ENCODE results near the gene HEPHL1. TPM values are rescaled to one million over a fixed set of nuclear protein-coding genes. Genes with fewer than 3 reads are reported as not detected.

The HEPHL1 gene
- total and polyA plus RNA-seq, 2 experiments from 2014 or later: 0.07 to 0.21 TPM

DNA sequence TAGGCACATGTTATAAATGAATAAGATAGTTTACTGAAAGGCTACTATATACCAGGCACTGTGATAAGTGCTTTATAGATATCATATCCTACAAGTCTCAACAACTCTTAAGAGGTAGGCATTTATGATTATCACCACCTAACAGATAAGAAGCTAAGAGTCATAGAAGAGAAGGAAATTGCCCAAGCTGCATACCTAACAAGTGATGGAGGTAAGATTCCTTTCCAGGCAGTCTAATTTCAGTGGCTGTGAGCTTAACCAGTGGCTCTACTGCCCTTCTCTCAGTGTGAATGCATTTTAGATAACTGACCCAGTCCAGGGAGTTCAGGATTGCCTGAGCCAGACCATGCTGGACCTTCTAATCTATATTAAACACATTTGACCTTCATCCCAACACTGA lies 39.2 kb downstream of the HEPHL1 start:
- no peaks in the 10 kb centered on the region for H3K79me2 ChIP-seq (replicated peaks; ENCODE audit: insufficient read depth)
- ATAC-seq (no peak), DNase-seq (ENCODE audit: low spot score) (no peak)
- no peaks in the 10 kb centered on the region for H3K9me2 ChIP-seq (ENCODE audit: insufficient read depth)
- no peak overlapping the region for H2AFZ ChIP-seq
- Mint-ChIP-seq H3K9me3 (no peaks in the 10 kb centered on the region), H3K27ac (no peak overlapping the region), H3K27me3 (ENCODE audit: insufficient read depth, low read depth, poor library complexity) (no peaks in the 10 kb centered on the region), H3K4me3 (no peak overlapping the region), H3K36me3 (ENCODE audit: low read depth) (no peaks in the 10 kb centered on the region), H3K4me1 (no peaks in the 10 kb centered on the region)
- H3K27ac ChIP-seq (ENCODE audit: low read depth): no peak overlapping the region
- H3K4me2 ChIP-seq: no peak overlapping the region
- H3K27me3 ChIP-seq (ENCODE audit: insufficient read depth): no peaks in the 10 kb centered on the region
- H3K4me3 ChIP-seq: no peak overlapping the region
- H4K20me1 ChIP-seq (replicated peaks; ENCODE audit: insufficient read depth): no peaks in the 10 kb centered on the region
- TF ChIP-seq ZNF331 (CRISPR knock-in tag; IDR thresholded peaks at IDR 0.05; ENCODE audit: low read depth): no peak
- no peak for TF ChIP-seq CREB1 (CRISPR knock-in tag; IDR thresholded peaks at IDR 0.05; ENCODE audit: low read depth)
- no peak for TF ChIP-seq JUNB (IDR thresholded peaks at IDR 0.05; ENCODE audit: unreplicated experiment)
- TF ChIP-seq EZH2phosphoT487 (IDR thresholded peaks at IDR 0.05; ENCODE audit: unreplicated experiment): no peak
- TF ChIP-seq, protein P1, sequence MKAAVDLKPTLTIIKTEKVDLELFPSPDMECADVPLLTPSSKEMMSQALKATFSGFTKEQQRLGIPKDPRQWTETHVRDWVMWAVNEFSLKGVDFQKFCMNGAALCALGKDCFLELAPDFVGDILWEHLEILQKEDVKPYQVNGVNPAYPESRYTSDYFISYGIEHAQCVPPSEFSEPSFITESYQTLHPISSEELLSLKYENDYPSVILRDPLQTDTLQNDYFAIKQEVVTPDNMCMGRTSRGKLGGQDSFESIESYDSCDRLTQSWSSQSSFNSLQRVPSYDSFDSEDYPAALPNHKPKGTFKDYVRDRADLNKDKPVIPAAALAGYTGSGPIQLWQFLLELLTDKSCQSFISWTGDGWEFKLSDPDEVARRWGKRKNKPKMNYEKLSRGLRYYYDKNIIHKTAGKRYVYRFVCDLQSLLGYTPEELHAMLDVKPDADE (IDR thresholded peaks at IDR 0.05): no peak
- no peak for TF ChIP-seq POLR2AphosphoS5 (IDR thresholded peaks at IDR 0.05; ENCODE audit: low read depth)
- no peak for TF ChIP-seq ZNF114 (CRISPR knock-in tag; IDR thresholded peaks at IDR 0.05)
- TF ChIP-seq, protein P2, sequence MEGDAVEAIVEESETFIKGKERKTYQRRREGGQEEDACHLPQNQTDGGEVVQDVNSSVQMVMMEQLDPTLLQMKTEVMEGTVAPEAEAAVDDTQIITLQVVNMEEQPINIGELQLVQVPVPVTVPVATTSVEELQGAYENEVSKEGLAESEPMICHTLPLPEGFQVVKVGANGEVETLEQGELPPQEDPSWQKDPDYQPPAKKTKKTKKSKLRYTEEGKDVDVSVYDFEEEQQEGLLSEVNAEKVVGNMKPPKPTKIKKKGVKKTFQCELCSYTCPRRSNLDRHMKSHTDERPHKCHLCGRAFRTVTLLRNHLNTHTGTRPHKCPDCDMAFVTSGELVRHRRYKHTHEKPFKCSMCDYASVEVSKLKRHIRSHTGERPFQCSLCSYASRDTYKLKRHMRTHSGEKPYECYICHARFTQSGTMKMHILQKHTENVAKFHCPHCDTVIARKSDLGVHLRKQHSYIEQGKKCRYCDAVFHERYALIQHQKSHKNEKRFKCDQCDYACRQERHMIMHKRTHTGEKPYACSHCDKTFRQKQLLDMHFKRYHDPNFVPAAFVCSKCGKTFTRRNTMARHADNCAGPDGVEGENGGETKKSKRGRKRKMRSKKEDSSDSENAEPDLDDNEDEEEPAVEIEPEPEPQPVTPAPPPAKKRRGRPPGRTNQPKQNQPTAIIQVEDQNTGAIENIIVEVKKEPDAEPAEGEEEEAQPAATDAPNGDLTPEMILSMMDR (conservative IDR thresholded peaks at IDR 0.05; ENCODE audit: low read depth in 2 of 2): no peak
- TF ChIP-seq NANOG (IDR thresholded peaks at IDR 0.05; ENCODE audit: borderline replicate concordance): no peak
- TF ChIP-seq, protein P3, sequence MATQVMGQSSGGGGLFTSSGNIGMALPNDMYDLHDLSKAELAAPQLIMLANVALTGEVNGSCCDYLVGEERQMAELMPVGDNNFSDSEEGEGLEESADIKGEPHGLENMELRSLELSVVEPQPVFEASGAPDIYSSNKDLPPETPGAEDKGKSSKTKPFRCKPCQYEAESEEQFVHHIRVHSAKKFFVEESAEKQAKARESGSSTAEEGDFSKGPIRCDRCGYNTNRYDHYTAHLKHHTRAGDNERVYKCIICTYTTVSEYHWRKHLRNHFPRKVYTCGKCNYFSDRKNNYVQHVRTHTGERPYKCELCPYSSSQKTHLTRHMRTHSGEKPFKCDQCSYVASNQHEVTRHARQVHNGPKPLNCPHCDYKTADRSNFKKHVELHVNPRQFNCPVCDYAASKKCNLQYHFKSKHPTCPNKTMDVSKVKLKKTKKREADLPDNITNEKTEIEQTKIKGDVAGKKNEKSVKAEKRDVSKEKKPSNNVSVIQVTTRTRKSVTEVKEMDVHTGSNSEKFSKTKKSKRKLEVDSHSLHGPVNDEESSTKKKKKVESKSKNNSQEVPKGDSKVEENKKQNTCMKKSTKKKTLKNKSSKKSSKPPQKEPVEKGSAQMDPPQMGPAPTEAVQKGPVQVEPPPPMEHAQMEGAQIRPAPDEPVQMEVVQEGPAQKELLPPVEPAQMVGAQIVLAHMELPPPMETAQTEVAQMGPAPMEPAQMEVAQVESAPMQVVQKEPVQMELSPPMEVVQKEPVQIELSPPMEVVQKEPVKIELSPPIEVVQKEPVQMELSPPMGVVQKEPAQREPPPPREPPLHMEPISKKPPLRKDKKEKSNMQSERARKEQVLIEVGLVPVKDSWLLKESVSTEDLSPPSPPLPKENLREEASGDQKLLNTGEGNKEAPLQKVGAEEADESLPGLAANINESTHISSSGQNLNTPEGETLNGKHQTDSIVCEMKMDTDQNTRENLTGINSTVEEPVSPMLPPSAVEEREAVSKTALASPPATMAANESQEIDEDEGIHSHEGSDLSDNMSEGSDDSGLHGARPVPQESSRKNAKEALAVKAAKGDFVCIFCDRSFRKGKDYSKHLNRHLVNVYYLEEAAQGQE (IDR thresholded peaks at IDR 0.05; ENCODE audit: unreplicated experiment): no peak
- no peak for TF ChIP-seq EZH2 (IDR thresholded peaks at IDR 0.05; ENCODE audit: low read depth, unreplicated experiment)
- TF ChIP-seq STAT1 (IDR thresholded peaks at IDR 0.05; ENCODE audit: unreplicated experiment): no peak
- H3F3A ChIP-seq (replicated peaks; ENCODE audit: low read depth): no peaks in the 10 kb centered on the region
- H3K36me3 ChIP-seq (ENCODE audit: insufficient read depth): no peaks in the 10 kb centered on the region
- no peaks in the 10 kb centered on the region for H3K4me1 ChIP-seq (ENCODE audit: insufficient read depth)
